Panc1 (cell line): ENCODE measurements around the gene GCSAML. TPM values are rescaled to one million over a fixed set of nuclear protein-coding genes. Genes with fewer than 3 reads are reported as not detected.

Experiments
- ATAC-seq: fragments of 200-7000 bp; cut with Tn5 transposase; 2 replicates; pipeline ENCODE4 v1.9.1; 2020; ENCODE audit warnings: mild to moderate bottlenecking, moderate library complexity
- BruUV-seq: library from RNA; stranded (reverse); fragments of 400-500 nt; replicated peaks from 2 replicates; lab custom pipeline; 2021; lab: Mats Ljungman, UMichigan
- CTCF ChIA-PET: fragments of 300-600 bp; sonication (Branson Sonifier 250); formaldehyde crosslinking; loops from one replicate; lab custom pipeline; 2022; ENCODE audit warnings: antibody characterized with exemption; lab: Charles Lee
- POLR2A ChIA-PET: fragments of 300-600 bp; sonication (Branson Sonifier 250); formaldehyde crosslinking; loops from one replicate; lab custom pipeline; 2022; ENCODE audit warnings: antibody characterized with exemption; lab: Charles Lee
- DNase-seq: peaks from one replicate; pipeline ENCODE4 v3.0.0-alpha.2; 2010; ENCODE audit warnings: low read depth, low spot score
- H3K27ac ChIP-seq: 2 replicates; pipeline ENCODE4 v1.5.1; 2011; ENCODE audit warnings: mild to moderate bottlenecking, low read length, inconsistent platforms
- H3K27me3 ChIP-seq: fragments of 200-500 bp; sonication (Bioruptor generic); 2 replicates; pipeline ENCODE4 v1.6.0; 2014; ENCODE audit warnings: low read length, inconsistent platforms; ENCODE audit not compliant: control insufficient read depth, insufficient read depth
- H3K36me3 ChIP-seq: fragments of 200-500 bp; sonication (Bioruptor generic); 2 replicates; pipeline ENCODE4 v1.5.1; 2014; ENCODE audit warnings: inconsistent platforms, mild to moderate bottlenecking, low read length, moderate library complexity; ENCODE audit not compliant: control insufficient read depth, insufficient read depth
- H3K4me1 ChIP-seq: 2 replicates; pipeline ENCODE4 v1.5.1; 2011; ENCODE audit warnings: inconsistent platforms, mild to moderate bottlenecking, low read length, moderate library complexity; ENCODE audit not compliant: control insufficient read depth, insufficient read depth
- H3K4me3 ChIP-seq, 2 experiments: 2 replicates each; pipeline ENCODE4 v1.5.1; 2011 to 2012; ENCODE audit warnings: low read depth in 2 of 2, low read length in 2 of 2, mild to moderate bottlenecking in 2 of 2, inconsistent platforms in 1 of 2, moderate library complexity in 1 of 2
- H3K9me3 ChIP-seq: fragments of 200-500 bp; sonication (Bioruptor generic); 2 replicates; pipeline ENCODE4 v1.5.1; 2014; ENCODE audit warnings: low read depth, mild to moderate bottlenecking, inconsistent platforms, low read length, moderate library complexity; ENCODE audit not compliant: control insufficient read depth, insufficient read depth
- POLR2AphosphoS5 ChIP-seq: IDR thresholded peaks from 2 replicates; pipeline ENCODE4 v1.6.1; 2012; ENCODE audit warnings: mild to moderate bottlenecking, low read depth, low read length, moderate library complexity
- SIN3A ChIP-seq: IDR thresholded peaks from 2 replicates; pipeline ENCODE4 v1.6.1; 2012; ENCODE audit warnings: low read depth, mild to moderate bottlenecking, low read length, moderate library complexity, borderline replicate concordance; ENCODE audit not compliant: insufficient read depth
- TCF7L2 ChIP-seq: IDR thresholded peaks from 2 replicates; pipeline ENCODE4 v1.6.1; 2011; ENCODE audit warnings: mild to moderate bottlenecking, low read depth, low read length, inconsistent platforms
- in situ Hi-C: cut with HindIII; loops from 2 replicates; pipeline ENCODE4 v1.10.0; 2016; ENCODE audit warnings: low sequenced_read_pairs, low pct_unique_long_range_greater_than_20kb
- intact Hi-C: fragments of 100-400 bp; cut with micrococcal nuclease; formaldehyde crosslinking; loops from one replicate; pipeline ENCODE4 v1.10.0; 2022; ENCODE audit not compliant: unreplicated experiment
- total RNA-seq: library from RNA; stranded (reverse); gene quantifications from one replicate; pipeline ENCODE4 v1.2.1, GENCODE V29; 2021; ENCODE audit not compliant: unreplicated experiment
- TF ChIP-seq, protein P1 (sequence below): fragments of 450-650 bp; IDR thresholded peaks from 2 replicates; pipeline ENCODE4 v1.5.1; 2017; ENCODE audit warnings: mild to moderate bottlenecking
- TF ChIP-seq, protein P2 (sequence below), 2 experiments: IDR thresholded peaks; 2 replicates each; pipeline ENCODE4 v1.6.1; 2011 to 2012; ENCODE audit warnings: low read depth in 2 of 2, control low read depth in 1 of 2, low read length in 1 of 2, mild to moderate bottlenecking in 1 of 2, moderate library complexity in 1 of 2; ENCODE audit not compliant: insufficient read depth in 1 of 2

The GCSAML gene
- total RNA-seq, 1 experiment from 2014 or later = not detected

GRCh38 chr1:247540581-247540980 lies 8.4 kb upstream of the GCSAML start:
- intact Hi-C loops (no loop called here), in situ Hi-C loops (no loop called here)
- no peaks in the 10 kb centered on the region for H3K9me3 ChIP-seq
- ATAC-seq (no peak), DNase-seq (no peak)
- H3K27ac ChIP-seq = no peak overlapping the region
- H3K4me1 ChIP-seq = no peaks in the 10 kb centered on the region
- no peaks in the 10 kb centered on the region for H3K36me3 ChIP-seq
- TF ChIP-seq, protein P1, sequence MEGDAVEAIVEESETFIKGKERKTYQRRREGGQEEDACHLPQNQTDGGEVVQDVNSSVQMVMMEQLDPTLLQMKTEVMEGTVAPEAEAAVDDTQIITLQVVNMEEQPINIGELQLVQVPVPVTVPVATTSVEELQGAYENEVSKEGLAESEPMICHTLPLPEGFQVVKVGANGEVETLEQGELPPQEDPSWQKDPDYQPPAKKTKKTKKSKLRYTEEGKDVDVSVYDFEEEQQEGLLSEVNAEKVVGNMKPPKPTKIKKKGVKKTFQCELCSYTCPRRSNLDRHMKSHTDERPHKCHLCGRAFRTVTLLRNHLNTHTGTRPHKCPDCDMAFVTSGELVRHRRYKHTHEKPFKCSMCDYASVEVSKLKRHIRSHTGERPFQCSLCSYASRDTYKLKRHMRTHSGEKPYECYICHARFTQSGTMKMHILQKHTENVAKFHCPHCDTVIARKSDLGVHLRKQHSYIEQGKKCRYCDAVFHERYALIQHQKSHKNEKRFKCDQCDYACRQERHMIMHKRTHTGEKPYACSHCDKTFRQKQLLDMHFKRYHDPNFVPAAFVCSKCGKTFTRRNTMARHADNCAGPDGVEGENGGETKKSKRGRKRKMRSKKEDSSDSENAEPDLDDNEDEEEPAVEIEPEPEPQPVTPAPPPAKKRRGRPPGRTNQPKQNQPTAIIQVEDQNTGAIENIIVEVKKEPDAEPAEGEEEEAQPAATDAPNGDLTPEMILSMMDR = no peak
- no peak for TF ChIP-seq TCF7L2
- no peak for TF ChIP-seq POLR2AphosphoS5
- TF ChIP-seq, protein P2, sequence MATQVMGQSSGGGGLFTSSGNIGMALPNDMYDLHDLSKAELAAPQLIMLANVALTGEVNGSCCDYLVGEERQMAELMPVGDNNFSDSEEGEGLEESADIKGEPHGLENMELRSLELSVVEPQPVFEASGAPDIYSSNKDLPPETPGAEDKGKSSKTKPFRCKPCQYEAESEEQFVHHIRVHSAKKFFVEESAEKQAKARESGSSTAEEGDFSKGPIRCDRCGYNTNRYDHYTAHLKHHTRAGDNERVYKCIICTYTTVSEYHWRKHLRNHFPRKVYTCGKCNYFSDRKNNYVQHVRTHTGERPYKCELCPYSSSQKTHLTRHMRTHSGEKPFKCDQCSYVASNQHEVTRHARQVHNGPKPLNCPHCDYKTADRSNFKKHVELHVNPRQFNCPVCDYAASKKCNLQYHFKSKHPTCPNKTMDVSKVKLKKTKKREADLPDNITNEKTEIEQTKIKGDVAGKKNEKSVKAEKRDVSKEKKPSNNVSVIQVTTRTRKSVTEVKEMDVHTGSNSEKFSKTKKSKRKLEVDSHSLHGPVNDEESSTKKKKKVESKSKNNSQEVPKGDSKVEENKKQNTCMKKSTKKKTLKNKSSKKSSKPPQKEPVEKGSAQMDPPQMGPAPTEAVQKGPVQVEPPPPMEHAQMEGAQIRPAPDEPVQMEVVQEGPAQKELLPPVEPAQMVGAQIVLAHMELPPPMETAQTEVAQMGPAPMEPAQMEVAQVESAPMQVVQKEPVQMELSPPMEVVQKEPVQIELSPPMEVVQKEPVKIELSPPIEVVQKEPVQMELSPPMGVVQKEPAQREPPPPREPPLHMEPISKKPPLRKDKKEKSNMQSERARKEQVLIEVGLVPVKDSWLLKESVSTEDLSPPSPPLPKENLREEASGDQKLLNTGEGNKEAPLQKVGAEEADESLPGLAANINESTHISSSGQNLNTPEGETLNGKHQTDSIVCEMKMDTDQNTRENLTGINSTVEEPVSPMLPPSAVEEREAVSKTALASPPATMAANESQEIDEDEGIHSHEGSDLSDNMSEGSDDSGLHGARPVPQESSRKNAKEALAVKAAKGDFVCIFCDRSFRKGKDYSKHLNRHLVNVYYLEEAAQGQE (IDR thresholded peaks at IDR 0.05; ENCODE audit: insufficient read depth in 1 of 2, low read depth in 2 of 2, low read length in 1 of 2) = no peak
- TF ChIP-seq SIN3A = no peak
- ChIA-PET CTCF (no interaction called here), POLR2A (no interaction called here)
- no peaks in the 10 kb centered on the region for H3K27me3 ChIP-seq
- H3K4me3 ChIP-seq = no peak overlapping the region
- BruUV-seq = no TSS peak

DNA sequence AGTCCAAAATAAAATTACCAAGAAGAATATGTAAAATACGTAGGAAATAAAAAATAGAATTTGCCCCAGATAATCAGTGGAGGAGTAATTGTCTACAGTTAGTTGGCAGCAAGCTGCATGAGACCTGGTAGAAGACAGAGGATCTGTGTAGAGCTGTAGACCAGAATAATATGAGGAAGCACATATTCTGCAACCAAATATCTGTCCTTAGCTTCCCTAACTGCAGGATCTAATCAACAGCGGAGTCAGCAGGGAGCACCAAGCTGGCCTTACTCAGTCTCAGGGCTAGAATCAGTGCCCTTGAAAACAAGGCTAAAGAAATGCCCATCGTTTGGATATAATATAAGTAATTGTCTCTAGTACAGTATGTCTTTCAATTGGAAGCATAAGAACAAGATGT lies 6.1 kb upstream of the GCSAML start:
- no peaks in the 10 kb centered on the region for H3K9me3 ChIP-seq
- in situ Hi-C loops = no loop called here
- POLR2A ChIA-PET = no interaction called here
- no peaks in the 10 kb centered on the region for H3K4me1 ChIP-seq
- no peak overlapping the region for H3K4me3 ChIP-seq
- no peak for DNase-seq
- CTCF ChIA-PET = interaction anchor here (0.5 kb wide), 1 partner anchor 19 kb away, joined by 9 read pairs; no protein-coding TSS in a partner anchor
- TF ChIP-seq SIN3A (no peak), POLR2AphosphoS5 (no peak), TCF7L2 (no peak)
- TF ChIP-seq, protein P2 (IDR thresholded peaks at IDR 0.05; ENCODE audit: insufficient read depth in 1 of 2, low read depth in 2 of 2, low read length in 1 of 2) = no peak
- TF ChIP-seq, protein P1 = no peak
- intact Hi-C loops = no loop called here
- ATAC-seq = no peak
- H3K27ac ChIP-seq = no peak overlapping the region
- no TSS peak for BruUV-seq
- H3K36me3 ChIP-seq = no peaks in the 10 kb centered on the region
- H3K27me3 ChIP-seq = no peaks in the 10 kb centered on the region
